Stomach smooth muscle (tissue), 2 donors: ENCODE data around the gene ABHD1.

Experiments used
- H3K27ac ChIP-seq: one replicate; pipeline ENCODE4 v1.7.0; 2013; ENCODE audit warnings: mild to moderate bottlenecking, low read length, inconsistent platforms
- H3K27me3 ChIP-seq, 2 donors: one replicate each; pipeline ENCODE4 v1.7.0; 2013; ENCODE audit warnings: low read length in 2 of 2; ENCODE audit not compliant: insufficient read depth in 2 of 2, control insufficient read depth in 1 of 2
- H3K36me3 ChIP-seq, 2 donors: one replicate each; pipeline ENCODE4 v1.7.0; 2013; ENCODE audit warnings: low read length in 2 of 2; ENCODE audit not compliant: control insufficient read depth in 2 of 2, insufficient read depth in 2 of 2
- H3K4me1 ChIP-seq: one replicate; pipeline ENCODE4 v1.7.0; 2013; ENCODE audit warnings: low read length; ENCODE audit not compliant: control insufficient read depth, insufficient read depth
- H3K4me3 ChIP-seq, 2 donors: one replicate each; pipeline ENCODE4 v1.7.0; 2013; ENCODE audit warnings: low read length in 2 of 2
- H3K9ac ChIP-seq, 2 donors: one replicate each; pipeline ENCODE4 v1.7.0; 2013; ENCODE audit warnings: low read length in 2 of 2, mild to moderate bottlenecking in 1 of 2
- H3K9me3 ChIP-seq, 2 donors: one replicate each; pipeline ENCODE4 v1.7.0; 2013; ENCODE audit warnings: low read length in 2 of 2; ENCODE audit not compliant: control insufficient read depth in 2 of 2
- donor health status: healthy.
- donor health status: Pancreatic carcinoma.

ABHD1 gene

GRCh38 chr2:27154488-27154887, 30.9 kb downstream of the ABHD1 start:
- Histone ChIP-seq H3K36me3 (no peaks in the 10 kb centered on the region), H3K9ac (no peak overlapping the region), H3K27me3 (peaks cover 0 to 2% of the 10 kb centered on the region in 2 donors), H3K27ac (no peak overlapping the region), H3K4me1 (no peaks in the 10 kb centered on the region), H3K4me3 (no peak overlapping the region), H3K9me3 (no peaks in the 10 kb centered on the region)

GRCh38 chr2:27155069-27155520, 31.5 kb downstream of the ABHD1 start:
- Histone ChIP-seq H3K27ac (no peak overlapping the region), H3K4me1 (no peaks in the 10 kb centered on the region), H3K27me3 (peaks cover 0 to 2% of the 10 kb centered on the region in 2 donors), H3K9me3 (no peaks in the 10 kb centered on the region), H3K36me3 (no peaks in the 10 kb centered on the region), H3K4me3 (no peak overlapping the region), H3K9ac (no peak overlapping the region)

- H3K36me3 ChIP-seq, result no peaks in the 10 kb centered on the region
- no peaks in the 10 kb centered on the region for H3K9me3 ChIP-seq
- H3K27me3 ChIP-seq, result peaks cover 0 to 3% of the 10 kb centered on the region in 2 donors
- H3K9ac ChIP-seq, result no peak overlapping the region
- no peak overlapping the region for H3K4me3 ChIP-seq
- no peak overlapping the region for H3K27ac ChIP-seq
- no peaks in the 10 kb centered on the region for H3K4me1 ChIP-seq
Observed at GRCh38 chr2:27158468-27158867, 34.9 kb downstream of the ABHD1 start.

GRCh38 chr2:27159271-27159670, 35.7 kb downstream of the ABHD1 start:
- no peak overlapping the region for H3K9ac ChIP-seq
- H3K4me3 ChIP-seq, result no peak overlapping the region
- H3K36me3 ChIP-seq, result no peaks in the 10 kb centered on the region
- H3K9me3 ChIP-seq, result no peaks in the 10 kb centered on the region
- no peak overlapping the region for H3K27ac ChIP-seq
- no peaks in the 10 kb centered on the region for H3K4me1 ChIP-seq
- peaks cover 0 to 3% of the 10 kb centered on the region in 2 donors for H3K27me3 ChIP-seq

- H3K9me3 ChIP-seq, result no peaks in the 10 kb centered on the region
- peaks cover 0 to 3% of the 10 kb centered on the region in 2 donors for H3K27me3 ChIP-seq
- H3K4me3 ChIP-seq, result no peak overlapping the region
- no peaks in the 10 kb centered on the region for H3K36me3 ChIP-seq
- H3K9ac ChIP-seq, result no peak overlapping the region
- no peak overlapping the region for H3K27ac ChIP-seq
- no peaks in the 10 kb centered on the region for H3K4me1 ChIP-seq
Observed at GRCh38 chr2:27160191-27160590, 36.6 kb downstream of the ABHD1 start.

GRCh38 chr2:27162151-27163121, 38.8 kb downstream of the ABHD1 start:
- H3K9ac ChIP-seq, result no peak overlapping the region
- no peak overlapping the region for H3K27ac ChIP-seq
- H3K4me1 ChIP-seq, result no peaks in the 10 kb centered on the region
- no peak overlapping the region for H3K4me3 ChIP-seq
- no peaks in the 10 kb centered on the region for H3K9me3 ChIP-seq
- H3K36me3 ChIP-seq, result no peaks in the 10 kb centered on the region
- peaks cover 0 to 3% of the 10 kb centered on the region in 2 donors for H3K27me3 ChIP-seq

GRCh38 chr2:27164960-27165763, 41.5 kb downstream of the ABHD1 start:
- H3K36me3 ChIP-seq, result no peaks in the 10 kb centered on the region
- no peak overlapping the region for H3K9ac ChIP-seq
- peaks cover 3 to 4% of the 10 kb centered on the region in 2 donors for H3K27me3 ChIP-seq
- no peak overlapping the region for H3K27ac ChIP-seq
- no peaks in the 10 kb centered on the region for H3K9me3 ChIP-seq
- H3K4me1 ChIP-seq, result no peaks in the 10 kb centered on the region
- H3K4me3 ChIP-seq, result no peak overlapping the region

- no peak overlapping the region for H3K9ac ChIP-seq
- H3K27me3 ChIP-seq, result peaks cover 3 to 4% of the 10 kb centered on the region in 2 donors
- no peaks in the 10 kb centered on the region for H3K36me3 ChIP-seq
- no peaks in the 10 kb centered on the region for H3K4me1 ChIP-seq
- no peaks in the 10 kb centered on the region for H3K9me3 ChIP-seq
- no peak overlapping the region for H3K27ac ChIP-seq
- no peak overlapping the region for H3K4me3 ChIP-seq
Observed at GRCh38 chr2:27170581-27171337, 47.1 kb downstream of the ABHD1 start.

GRCh38 chr2:27171351-27171848, 47.8 kb downstream of the ABHD1 start:
- Histone ChIP-seq H3K4me3 (no peak overlapping the region), H3K27ac (no peak overlapping the region), H3K4me1 (no peaks in the 10 kb centered on the region), H3K27me3 (peaks cover 3 to 4% of the 10 kb centered on the region in 2 donors), H3K9ac (no peak overlapping the region), H3K9me3 (no peaks in the 10 kb centered on the region), H3K36me3 (no peaks in the 10 kb centered on the region)

GRCh38 chr2:27174638-27175037, 51.0 kb downstream of the ABHD1 start:
- no peak overlapping the region for H3K27ac ChIP-seq
- peaks cover 7 to 8% of the 10 kb centered on the region in 2 donors for H3K27me3 ChIP-seq
- no peak overlapping the region for H3K9ac ChIP-seq

More at GRCh38 chr2:27174638-27175037, 51.0 kb downstream of the ABHD1 start:
- Histone ChIP-seq H3K9me3 (no peaks in the 10 kb centered on the region), H3K36me3 (no peaks in the 10 kb centered on the region), H3K4me3 (no peak overlapping the region), H3K4me1 (no peaks in the 10 kb centered on the region)
